ENCODE results near the gene ADIG.
"Not testable (repeated sequence)": the region's sequence is repeated elsewhere in the genome, so short reads cannot be mapped to it uniquely, and the experiment has no call there.

ADIG gene

DNA sequence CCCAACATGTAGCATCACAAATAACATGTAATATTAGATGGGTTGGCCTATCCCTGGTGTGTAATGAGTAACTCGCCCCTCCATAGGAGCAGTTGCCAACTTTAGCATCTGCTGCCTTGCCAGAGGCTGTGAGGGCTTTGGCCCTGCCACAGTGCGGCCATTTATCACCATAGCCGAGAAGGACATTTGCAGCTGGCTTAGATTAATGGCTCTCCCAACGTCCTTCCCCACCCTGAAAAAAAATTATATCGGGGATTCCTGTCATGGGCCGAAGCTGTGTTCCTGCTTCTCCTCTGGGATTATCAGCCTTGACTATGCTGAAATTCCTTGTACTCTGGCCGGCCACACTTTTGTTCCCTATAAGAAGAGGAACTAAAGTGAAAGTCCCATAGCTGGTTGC is 7.6 kb upstream of the ADIG start:
- no peak for DNase-seq

DNA sequence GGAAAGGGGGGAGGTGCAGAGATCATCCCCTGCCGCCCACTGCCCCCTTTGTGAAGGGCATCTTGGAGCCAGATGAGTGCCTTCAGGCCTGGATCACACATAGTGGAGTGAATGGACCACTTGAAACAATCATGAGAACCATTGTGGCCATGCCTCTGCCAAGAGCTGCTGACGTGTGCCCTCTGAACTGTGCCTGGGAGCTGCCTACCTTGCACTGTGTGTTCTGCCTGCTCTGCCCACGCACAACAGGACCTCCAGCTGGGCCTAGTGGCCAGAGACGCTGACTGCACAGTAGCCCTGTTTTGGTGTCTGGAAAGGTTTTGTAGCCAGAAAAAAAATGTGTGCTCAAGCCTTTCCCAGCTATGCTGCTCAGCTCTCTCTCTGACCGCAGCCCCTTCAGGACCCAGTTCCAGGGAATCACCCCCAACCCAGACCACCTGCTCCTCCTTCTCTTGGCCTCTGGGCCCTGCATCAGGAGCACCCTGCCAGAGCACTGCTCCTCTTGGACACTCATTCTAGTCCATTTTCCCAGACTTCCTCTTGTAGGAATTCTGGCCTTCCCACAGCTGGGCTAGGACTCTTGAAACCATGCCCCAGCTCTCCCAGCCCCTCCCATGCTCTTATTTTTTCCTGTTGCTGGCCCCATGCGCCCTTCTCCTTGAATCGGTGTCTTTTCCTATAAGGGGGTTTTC is 1.6 kb upstream of the ADIG start:
- DNase-seq, result no peak

DNA sequence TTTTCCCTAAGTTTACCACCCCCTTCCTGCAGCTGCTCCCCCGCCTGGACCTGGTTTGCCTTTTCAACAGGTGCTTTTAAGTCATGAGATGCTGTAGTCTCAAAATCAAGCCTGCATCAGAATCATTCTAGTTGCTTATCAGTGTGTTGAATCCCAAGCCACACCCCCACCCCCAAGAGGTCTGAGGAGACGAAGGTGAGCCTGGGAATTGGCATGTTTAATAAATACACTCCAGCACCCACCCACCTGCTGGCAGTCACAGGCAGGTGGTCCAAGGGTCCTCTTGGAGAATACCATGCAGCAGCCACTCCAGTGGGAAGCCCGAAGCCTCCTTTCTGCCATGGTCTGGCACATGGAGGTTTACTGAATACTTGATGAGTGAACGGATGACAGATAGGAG is 1.1 kb upstream of the ADIG start:
- DNase-seq, result no peak

- no peak for DNase-seq
Measured at GRCh38 chr20:38581830-38582358, 897 bp downstream of the ADIG start.

DNA sequence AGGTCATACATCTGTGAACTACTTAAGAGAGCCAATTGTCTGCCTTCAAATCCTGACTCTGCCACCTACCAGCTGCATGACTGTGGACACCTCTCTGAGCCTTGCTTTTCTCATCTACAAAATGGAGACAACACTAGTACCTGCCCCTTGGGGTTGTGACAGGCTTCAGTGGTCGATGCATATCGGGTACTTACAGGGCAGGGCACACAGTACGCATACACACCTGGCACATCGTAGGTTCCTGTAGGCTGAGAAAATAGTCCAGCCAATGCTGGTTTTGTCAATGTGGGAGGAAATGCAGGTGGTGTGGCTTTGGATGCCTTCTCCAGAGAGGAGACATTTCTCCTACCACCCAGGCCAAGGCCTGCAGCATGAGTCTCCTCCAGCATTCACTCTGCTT is 2.3 kb downstream of the ADIG start:
- DNase-seq, result no peak

DNA sequence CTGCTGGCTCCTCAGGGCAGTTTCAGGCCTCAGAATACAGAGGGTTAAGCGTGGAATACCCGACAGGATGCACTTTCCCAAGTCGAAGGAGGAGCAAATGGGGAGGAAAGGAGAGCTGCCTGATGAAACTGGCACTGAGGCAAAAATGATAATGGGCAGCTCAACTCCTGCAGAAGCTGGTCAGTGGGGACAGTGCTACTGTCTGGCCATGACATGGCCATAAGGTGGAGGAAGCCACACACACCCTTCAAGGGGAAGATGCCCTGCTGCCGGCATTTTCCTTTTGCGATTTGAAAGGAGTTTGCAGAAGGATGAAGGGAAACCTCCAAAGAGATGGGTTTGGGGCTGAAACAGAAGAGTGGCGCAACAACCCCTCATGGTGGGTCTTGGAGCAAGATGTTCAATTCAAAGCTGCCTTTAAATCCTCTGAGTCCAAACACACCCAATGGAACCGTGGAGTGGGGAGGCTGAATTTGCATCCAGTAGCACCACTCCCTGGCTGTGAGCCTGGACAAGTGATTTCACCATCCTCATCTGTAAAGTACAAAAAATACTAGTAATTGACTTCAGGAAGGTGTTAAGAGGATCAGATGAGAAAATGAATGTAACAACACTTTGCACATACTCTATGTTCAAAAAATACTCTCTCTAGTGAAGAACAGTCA is 3.2 kb downstream of the ADIG start:
- no peak for DNase-seq

GRCh38 chr20:38585404-38586180 is 4.6 kb downstream of the ADIG start:
- no peak for DNase-seq

GRCh38 chr20:38586181-38586525 is 5.2 kb downstream of the ADIG start:
- no peak for DNase-seq

DNA sequence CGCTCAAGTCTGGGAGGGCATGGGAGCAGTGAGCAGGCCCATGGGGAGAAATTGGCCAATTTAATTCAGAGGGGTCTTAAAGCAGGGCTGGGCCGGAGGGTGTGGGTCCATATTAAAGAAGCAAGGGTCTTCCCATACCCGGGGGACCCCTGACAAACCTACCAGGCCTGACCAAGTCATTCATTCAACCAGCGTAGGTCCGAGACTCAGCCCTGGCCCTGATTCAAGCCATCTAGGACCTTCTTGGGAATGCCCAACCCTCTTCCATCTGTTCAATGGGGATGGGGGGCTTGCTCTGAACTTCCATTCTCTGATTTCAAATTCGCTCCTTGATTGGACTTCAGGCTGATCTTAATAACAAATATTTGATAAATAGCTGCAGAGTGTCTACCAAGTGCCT is 7.3 kb downstream of the ADIG start:
- no peak for DNase-seq

GRCh38 chr20:38589351-38589750 is 8.4 kb downstream of the ADIG start:
- DNase-seq, result no peak

- DNase-seq, result no peak
Measured at GRCh38 chr20:38589967-38590675, 9.1 kb downstream of the ADIG start.

- peak; percentile 9 for DNase-seq
Measured at GRCh38 chr20:38590676-38591473, 9.9 kb downstream of the ADIG start.

GRCh38 chr20:38591474-38592410 is 10.7 kb downstream of the ADIG start:
- DNase-seq, result no peak

DNA sequence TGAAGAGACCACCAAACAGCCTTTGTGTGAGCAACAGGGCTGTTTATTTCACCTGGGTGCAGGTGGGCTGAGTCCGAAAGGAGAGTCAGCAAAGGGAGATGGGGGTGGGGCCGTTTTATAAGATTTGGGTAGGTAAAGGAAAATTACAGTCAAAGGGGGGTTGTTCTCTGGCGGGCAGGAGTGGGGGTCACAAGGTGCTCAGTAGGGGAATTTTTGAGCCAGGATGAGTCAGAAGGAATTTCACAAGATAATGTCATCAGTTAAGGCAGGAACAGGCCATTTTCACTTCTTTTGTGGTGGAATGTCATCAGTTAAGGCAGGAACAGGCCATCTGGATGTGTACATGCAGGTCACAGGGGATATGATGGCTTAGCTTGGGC is 11.4 kb downstream of the ADIG start:
- not testable (repeated sequence) for DNase-seq

GRCh38 chr20:38594281-38594680 is 13.3 kb downstream of the ADIG start:
- DNase-seq, result not testable (repeated sequence)

DNA sequence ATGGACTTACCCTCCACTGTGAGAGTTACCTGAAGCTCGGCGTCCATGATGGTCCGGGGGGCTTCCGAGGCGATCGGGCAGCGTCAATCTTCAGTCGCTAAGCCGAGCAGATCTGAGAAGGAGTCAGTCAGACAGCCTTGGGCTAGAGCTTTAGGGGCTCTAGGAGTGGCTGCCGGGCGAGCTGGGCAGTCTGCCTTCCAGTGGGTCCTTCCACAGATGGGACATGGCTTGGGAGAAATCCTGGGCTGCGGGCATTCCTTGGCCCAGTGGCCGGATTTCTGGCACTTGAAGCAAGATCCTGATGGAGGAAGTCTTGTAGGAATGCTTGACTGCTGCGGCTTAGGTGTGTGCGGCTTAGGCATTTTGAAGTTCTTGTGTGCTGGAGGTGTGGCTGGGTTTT is 14.9 kb downstream of the ADIG start:
- not testable (repeated sequence) for DNase-seq

DNA sequence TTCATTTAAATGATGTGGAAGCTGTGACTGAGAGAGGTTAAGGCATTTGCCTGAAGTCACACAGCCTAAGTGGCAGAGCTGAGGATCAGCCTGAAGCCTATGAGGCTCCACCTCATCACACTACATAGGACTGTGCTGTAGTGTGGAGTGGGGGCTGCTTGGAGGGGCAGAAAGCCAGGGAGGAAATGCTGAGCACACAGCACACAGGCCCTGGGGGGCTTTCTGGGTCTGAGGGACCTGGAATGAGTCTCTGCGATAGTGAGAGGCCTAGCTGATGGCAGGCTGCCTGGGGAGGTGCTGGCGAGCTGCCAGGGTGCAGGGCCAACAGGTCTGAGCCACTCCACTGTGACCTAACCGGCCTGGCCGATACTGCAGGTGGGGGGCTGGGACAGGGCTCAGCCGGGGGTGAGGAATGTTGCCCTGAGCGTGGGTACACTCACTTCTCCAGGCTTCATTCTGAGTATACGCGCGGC is 18.4 kb downstream of the ADIG start:
- no peak for DNase-seq

- no peak for DNase-seq
Measured at GRCh38 chr20:38600057-38600456, 19.1 kb downstream of the ADIG start.

GRCh38 chr20:38601216-38602184 is 20.5 kb downstream of the ADIG start, which contains the start of gene ARHGAP40:
Gene ARHGAP40, plus strand, starts transcription at chr20:38601809.
- no peak for DNase-seq

DNA sequence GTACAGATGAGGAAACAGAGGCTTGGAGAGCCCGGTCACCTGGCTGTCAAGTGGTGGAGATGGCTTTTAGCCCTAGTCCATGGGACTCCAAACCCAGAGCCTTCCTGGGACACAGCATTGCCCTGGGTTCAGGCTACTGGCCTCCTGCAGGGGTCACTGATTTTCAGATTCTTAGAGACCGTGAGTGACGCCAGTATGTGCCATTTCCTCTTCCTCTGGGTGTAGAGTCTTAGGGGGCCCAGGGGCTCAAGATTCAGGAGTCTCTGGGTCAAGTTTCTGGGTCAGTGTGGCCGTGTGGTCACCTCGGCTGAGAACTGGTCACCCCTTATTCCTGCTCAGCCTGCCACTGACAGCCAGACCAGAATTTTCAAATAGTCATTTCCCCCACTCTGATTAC is 21.2 kb downstream of the ADIG start:
- DNase-seq, result no peak
